AML-193 (cell line): Measurements from ENCODE around the gene STPG3.

ENCODE experiments used
- DNase-seq, 2 experiments: peaks; one replicate each; lab custom pipeline; 2025; lab: John Stamatoyannopoulos, UW

The STPG3 gene

DNA sequence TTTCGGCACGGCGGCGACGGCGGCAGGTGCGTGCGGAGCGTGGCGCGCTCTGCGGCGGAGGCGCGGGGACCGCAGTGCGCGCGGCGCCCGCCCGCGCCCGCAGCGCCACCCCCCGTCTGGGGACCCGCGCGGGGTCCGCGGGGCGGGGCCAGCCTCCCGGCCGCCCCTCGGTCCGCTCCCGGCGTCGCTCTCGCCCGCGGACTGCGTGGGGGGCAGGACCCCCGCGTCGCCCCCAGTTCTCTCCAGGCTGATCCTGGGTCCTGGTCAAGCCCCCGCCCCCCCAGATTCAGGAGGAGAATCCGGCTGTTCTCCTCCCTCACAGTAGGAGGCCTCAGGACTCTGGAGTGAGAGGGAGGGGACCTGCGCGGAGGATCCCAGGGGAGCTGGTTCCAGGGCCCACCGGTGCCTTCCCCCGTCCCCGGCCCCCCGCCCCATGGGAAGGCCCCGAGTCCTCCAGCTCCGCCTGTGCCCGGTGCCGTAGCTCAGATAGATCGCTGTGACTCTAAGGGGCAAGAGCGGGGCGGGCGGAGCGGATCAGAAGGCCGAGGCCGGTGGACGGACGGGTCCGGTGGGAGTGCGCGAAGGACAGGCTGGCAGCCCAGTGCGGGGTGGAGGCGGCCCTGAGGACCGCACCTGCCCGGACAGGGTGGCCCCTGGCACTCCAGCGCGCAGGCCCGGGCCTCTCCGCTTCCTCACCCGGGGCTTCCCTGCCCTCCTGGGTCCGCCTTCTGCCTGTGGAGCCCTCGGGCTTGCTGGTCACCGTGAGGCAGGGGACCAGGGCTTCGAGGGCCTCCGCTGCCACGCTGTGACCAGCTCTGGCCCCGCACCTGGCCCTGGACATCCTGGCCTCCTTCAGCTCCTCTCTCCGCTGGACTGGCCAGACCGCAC lies 28.7 kb upstream of the STPG3 start, which contains the start of gene RNF208:
TSS of gene RNF208 (minus strand) at position 51 of the 888 bp plus-strand sequence. CDS start 1,028 bp downstream, outside the sequence.
- no peak for DNase-seq

DNA sequence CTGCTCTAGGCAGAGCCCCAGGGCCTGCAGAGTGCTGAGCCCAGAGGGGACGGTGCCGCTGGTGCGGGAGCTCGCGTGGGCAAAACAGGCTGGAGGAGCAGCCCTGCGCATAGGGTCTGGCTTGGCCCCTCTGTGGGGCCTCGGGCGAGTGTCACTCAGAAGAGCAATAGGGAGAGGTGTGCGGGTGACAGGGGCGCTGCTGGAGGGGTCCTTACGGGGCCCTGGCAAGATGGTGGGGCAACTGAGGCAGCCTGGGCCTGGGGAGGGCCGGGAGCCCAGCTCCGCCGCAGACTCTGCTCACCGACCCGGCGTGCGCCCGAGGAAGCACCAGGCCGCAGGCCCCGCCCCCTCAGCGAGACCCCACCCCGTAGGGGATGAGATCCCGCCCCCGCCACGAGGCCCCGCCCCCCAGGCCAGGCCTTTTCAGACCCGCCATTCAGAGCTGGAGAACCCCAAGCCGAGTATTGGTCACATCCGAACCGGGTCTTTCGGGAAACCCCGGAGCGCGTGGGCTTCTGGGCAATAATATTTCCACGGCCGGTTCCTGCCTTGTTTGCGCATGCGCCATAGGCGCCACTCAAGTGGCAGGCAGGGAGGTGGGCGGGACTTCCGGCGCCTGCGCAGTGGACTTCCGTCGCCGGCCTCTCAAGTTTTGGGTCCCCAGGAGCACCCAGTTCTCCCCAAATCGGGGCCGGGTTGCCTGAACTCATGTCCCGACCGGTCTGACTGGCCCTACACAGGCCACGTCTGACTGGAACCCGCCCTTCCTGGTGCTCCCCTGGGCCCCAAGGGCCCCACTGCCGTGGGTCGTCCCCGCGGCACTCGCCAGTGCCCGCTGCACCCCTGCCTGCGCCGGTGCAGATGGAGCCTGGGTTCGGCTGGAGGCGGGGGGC lies 27.8 kb upstream of the STPG3 start:
- peak; percentile 95 to 97 for DNase-seq

DNA sequence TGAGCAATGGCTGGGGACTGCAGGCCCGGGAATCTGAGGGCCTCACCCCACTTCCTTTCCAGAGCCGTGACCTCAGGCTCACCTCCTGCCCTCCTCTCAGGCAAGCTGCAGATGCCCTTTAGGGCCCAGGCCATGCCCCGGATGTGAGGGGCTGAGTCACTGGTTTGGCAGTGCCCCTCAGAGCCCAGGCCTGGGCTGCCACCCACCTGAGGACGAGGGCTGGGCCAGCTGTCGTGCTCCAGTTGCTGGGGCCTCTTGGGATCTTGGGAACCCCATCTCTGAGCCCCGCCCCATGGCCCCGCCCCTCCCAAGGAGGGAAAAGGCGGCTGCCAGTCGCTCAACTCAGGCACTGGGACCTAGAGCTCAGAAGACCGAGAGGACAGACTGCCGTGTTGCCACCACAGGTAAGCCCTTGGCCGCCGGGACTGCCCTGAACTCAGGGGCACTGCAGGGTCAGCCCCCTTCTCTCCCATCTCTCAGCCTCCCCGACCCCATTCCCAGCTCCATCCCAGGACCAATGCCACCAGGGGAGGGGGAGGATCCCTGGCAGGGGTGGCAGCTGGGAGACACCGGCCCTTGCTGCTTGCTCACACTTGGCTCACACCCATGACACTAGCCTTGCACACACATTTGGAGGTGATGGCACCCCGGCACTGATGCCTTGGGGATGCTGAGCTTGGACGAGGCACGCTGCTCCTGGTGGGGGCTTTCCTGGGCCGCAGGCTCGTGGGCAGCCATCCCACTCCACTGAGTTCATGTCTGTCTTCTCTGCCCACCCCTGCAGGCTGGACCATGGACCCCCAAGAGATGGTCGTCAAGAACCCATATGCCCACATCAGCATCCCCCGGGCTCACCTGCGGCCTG lies 26.0 kb upstream of the STPG3 start, which contains the start of gene CYSRT1:
TSS of gene CYSRT1 (plus strand) at position 345 of the 865 bp plus-strand sequence. CDS start at position 793, 448 bp downstream.
- no peak for DNase-seq

DNA sequence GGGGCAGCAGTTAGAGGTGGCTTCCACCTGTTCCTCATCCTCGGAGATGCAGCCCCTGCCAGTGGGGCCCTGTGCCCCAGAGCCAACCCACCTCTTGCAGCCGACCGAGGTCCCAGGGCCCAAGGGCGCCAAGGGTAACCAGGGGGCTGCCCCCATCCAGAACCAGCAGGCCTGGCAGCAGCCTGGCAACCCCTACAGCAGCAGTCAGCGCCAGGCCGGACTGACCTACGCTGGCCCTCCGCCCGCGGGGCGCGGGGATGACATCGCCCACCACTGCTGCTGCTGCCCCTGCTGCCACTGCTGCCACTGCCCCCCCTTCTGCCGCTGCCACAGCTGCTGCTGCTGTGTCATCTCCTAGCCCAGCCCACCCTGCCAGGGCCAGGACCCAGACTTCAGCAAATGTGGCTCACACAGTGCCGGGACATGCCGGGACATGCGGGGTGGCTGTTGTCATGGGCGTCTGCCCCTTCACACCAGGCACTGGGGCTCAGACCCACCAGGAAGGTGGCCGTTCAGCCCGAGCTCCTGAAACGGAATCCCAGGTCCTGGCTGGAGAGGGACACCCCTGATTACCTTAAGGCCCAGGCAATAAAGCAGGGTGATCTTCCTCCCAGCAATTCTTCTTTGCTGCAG lies 25.3 kb upstream of the STPG3 start:
- no peak for DNase-seq

DNA sequence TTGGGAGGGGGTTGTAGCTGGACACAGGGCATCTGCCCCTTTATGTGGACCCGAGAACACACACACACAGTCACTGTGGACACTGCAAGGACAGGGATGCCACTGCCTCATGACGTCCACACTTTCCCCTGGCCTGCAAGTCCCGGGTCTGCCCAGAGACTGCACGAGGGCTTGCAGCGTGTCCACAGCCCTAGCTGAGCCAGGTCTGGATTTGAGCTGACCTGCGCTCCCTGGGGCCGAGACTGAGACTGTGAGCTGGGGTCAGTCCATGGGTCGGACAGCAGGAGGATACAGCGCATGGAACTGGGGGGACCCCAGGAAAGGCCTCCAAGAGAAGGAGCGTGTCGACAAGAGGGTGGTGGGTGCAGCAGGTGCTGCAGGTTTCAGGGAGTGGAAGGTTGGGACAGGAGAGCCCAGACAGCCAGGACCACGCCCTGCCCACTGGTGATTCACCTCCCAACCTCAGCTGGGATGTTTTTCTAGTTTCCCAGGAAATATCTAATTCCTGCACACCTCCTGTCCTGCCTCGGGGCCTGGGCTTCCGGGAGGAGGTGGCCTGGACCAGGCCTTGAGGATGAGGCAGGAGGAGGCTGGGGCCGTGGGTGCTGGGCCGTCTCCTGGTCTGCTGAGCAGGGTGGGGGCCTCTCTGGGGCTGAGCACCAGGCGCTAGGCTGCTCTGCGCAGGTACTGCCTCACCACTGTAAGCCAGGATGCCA lies 24.6 kb upstream of the STPG3 start:
- DNase-seq = no peak

DNA sequence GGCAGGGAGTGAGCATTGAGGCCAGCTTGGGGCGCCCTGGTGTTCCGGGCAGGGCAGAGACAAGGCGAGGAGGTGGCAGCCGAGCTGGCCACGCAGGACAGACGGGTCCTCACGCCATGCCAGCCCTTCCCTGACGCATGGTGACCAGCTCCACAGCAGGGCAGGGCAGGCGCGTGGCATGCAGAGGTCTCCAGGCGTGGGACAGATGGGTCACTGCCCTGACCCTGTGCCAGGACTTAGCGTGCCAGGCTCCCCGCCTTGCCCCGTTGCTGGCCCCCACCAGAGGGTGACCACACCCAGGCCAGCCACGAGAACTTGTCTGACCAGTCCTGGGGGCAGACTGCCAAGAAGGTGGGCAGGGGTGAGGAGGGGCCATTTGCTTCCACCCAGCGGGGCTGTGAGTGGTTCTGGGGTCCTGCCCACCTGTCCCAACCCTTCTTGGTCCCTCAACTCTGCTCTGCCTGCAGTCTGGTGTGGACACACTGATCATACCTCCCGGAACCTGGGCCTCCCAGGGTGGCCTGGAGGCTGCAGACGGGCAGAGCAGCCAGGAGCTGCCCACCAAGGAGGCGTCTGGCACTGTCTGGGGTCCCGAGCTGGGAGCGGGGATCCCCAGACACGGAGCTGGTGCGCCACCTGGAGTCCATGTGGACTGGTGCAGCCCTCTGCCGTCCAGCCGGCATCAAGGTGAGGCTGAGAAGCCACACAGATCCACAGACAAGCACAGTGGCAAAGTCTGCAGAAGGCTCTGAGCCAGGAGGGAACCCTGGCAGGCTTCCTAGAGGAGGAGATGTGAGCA lies 23.8 kb upstream of the STPG3 start, which contains the start of gene RNF224:
TSS of gene RNF224 (plus strand) at position 449 of the 799 bp plus-strand sequence. CDS start 834 bp downstream, outside the sequence.
- peak; percentile 59 to 62 for DNase-seq

DNA sequence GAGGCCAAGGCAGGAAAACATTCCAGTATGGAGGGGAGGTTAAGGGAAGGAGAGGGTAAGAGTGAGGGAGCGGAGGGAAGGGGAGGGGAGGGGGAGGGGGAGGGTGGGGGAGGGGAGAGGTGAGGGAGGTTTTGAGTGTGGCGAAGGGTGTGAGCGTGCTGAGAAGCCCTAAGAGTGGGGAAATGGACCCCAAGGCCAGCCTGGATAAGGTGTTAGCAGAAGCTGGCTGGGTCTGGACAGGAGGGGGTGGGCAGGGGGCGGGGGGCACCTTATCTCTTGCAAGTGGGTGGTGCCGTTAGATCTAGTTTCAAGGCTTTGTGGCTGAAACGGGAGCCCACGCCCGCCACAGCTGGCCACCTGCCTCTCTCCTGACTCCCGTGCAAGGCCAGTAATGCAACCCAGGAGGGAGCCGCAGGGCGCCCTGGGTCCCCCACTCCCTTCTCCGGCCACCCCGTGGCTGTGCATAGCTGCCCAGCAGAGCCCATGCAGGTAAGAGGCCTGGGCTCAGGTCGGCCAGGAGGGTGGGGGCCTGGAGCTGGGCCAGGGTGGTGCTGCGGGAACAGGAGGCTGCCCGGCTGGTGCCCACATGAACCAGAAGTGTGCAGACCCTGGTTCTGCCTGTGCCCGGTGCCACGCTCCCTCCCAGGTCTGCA lies 23.1 kb upstream of the STPG3 start:
- DNase-seq = no peak

DNA sequence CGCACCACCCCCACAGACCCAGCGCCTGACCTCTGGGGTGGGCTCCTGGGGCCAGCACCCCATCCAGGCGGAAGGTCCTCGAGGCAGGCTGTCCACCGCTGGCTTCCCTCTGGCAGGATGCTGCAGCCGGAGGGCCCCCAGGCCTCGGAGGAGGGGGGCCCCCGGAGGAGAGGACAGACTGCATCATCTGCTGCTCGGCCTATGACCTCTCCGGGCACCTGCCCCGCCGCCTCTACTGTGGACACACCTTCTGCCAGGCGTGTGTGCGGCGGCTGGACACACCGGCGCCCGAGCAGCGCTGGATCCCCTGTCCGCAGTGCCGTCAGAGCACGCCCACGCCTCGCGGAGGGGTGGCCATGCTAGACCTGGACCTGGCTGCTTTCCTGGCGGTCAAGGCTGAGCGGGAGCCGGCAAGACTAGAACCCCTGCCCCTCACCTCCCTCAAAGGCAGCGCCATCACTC lies 22.5 kb upstream of the STPG3 start:
- no peak for DNase-seq

DNA sequence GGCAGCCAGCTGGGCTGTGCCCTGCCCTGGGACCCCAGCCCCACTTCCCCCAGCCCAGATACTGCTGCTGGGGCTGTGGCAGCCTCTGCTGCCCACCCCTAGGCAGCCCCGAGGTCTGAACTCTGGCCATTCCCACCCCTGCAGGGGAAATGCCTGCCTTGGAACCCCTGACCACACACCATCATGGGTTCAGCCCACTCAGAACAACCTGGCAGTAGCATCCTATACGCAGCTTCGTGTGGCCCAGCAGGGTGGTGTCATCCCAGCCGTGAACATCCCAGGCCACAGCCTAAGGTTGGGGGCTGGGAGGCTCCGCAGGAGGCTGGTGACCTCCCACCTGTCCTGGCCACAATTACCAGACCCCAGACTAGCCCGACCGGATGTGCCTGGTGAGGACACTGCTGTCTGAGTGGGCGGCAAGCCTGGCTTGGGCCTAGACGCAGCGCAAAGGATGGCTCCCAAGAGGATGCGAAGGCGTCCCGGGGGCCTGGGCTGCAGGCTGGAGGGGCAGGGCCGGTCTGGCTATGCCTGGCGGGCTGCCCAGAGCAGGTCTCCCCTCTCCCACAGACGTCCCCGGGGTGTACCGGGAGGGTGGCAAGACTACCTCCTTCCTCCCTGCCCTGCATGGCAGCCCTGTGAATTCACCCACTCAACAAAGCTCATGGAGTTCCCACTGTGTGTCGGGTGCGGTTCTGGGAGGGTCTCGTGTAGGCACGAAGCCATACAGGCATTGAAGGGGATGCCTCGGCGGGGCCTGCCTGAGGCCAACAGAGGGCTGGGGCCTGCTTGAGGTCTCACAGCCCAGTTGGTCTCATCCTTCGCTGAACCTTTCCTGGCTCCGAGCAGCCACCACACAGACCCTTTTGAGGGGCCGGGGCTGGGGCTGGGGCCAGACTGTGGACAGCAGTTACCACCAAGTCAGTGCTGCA lies 21.9 kb upstream of the STPG3 start:
- no peak for DNase-seq

DNA sequence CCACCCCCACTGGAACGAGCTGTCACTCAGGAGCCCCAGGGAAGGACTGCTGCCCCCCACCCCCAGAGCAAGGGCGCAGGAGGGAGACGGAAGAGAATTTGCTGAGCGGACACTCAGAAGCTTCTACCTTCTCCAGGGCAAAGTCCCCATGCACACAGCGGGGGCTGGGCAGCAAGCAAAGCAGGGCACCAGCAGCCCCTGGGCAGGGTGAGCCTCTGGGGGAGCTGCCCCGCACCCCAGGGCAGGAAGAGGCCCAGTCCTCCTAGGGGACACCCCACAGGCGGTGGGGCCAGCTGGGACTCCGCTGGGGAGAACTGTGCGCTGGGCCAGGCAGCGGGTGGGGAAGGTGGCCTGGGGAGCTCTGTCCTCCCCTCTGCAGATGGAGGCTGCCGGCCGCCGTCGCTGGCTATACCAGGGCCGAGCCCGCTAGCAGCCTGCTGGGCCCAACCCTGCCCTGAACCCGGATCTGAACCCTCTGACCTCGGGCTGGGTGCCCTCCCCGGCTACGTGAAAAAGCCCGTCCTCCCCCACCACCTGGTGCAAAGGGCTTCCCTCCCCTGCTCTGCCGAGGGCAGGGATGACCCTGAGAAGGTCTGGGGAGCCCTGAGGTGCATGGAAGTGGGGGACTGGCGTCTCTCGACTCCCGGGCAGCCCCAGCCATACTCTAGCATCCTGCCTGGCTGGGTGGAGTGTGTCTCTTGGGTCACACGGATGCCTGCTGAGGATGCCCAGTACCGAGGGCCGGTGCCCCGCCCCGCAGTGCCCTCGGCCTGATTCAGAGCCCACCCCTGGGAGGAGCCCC lies 21.0 kb upstream of the STPG3 start:
- DNase-seq = no peak

DNA sequence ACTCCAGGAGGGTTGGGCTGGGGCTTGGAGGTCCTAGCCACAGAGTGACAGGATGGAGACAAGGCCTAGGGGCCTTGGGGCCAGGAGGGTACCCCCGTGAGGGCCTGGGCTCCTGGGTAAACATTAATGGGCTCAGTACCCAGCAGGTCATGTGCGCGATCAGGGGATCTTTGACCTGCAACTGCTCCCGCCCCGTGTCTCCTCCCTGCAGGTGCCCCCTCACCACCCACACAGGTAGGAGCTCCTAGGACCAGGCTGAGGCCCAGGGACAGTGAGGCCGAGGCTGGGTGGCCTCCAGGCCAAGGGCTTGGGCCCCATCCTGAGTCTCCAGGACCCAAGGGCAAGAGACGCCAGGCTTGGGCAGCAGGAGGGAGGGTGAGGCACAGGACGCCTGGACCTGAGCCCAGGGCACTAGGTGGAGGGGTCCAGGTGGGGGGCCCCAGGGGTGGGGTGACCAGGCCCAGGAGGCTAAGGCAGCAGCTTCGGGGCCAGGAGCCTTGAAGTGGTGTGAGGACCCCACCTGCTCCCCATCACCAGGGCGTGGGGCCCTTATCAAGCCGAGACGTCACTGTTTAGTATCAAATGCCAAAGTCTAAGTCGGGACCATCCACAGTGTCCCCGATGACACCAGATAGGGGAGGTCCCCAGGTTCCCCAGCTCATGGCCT lies 20.2 kb upstream of the STPG3 start, which contains the start of gene SLC34A3:
TSS of gene SLC34A3 (plus strand) at position 197 of the 667 bp plus-strand sequence. CDS start 802 bp downstream, outside the sequence.
- DNase-seq = no peak

DNA sequence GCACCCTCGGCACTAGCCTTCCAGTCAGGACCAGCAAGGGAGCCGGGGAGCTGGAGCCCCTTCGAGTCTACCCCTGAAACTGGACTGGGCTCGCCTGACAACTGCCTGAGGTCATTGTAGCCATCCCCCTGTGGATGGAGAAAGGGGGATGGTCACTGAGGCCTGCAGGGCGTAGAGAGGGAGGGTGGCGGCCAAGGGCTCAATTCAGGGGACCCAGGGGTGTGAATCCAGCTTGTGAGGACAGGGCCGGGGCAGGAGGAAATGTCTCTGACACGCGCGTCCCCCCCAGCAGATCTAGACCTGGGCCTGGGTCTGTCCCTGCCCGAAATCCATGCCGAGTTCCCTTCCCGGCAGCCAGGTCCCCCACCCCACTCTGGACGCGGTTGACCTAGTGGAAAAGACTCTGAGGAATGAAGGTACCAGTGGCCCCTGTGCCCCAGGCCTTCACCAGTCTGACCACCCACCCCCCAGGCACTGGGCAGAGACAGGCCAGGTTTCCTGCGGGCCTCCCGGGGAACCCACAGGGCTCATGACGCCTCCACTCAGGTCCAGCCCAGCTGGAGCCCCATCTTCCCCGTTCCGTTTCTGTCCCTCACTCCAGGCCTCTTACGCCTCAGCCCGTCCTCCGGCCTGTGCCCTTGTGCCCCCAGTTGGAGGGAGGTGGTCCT lies 19.6 kb upstream of the STPG3 start:
- no peak for DNase-seq

DNA sequence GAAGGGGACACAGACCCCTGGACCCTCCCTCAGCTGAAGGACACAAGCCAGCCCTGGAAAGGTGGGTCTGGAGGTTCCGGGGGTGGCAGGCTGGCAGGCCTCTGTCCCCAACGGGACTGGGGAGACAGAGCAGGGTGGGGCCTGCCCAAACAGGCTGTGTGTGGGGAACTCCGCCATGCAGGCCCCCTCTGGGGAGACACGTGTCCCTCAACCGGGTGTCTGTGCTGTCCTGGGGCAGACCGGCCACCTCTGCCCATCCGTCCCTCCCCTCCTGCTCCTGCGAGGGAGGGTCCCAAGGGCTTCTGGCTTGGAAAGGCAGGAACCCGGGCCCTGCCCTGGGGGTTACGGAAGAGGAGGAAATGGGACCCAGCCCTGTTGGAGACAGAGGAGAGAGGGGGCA lies 19.0 kb upstream of the STPG3 start:
- DNase-seq = no peak

DNA sequence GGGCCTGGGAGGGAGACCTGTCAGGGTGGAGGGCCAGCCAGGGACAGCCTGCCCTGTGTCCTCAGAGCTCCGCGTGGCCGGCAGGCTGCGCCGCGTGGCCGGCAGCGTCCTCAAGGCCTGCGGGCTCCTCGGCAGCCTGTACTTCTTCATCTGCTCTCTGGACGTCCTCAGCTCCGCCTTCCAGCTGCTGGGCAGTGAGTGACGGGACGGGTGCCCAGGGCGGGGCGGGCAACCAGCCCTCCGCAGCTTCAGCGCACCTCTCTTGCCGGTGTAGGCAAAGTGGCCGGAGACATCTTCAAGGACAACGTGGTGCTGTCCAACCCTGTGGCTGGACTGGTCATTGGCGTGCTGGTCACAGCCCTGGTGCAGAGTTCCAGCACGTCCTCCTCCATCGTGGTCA lies 18.6 kb upstream of the STPG3 start:
- no peak for DNase-seq

DNA sequence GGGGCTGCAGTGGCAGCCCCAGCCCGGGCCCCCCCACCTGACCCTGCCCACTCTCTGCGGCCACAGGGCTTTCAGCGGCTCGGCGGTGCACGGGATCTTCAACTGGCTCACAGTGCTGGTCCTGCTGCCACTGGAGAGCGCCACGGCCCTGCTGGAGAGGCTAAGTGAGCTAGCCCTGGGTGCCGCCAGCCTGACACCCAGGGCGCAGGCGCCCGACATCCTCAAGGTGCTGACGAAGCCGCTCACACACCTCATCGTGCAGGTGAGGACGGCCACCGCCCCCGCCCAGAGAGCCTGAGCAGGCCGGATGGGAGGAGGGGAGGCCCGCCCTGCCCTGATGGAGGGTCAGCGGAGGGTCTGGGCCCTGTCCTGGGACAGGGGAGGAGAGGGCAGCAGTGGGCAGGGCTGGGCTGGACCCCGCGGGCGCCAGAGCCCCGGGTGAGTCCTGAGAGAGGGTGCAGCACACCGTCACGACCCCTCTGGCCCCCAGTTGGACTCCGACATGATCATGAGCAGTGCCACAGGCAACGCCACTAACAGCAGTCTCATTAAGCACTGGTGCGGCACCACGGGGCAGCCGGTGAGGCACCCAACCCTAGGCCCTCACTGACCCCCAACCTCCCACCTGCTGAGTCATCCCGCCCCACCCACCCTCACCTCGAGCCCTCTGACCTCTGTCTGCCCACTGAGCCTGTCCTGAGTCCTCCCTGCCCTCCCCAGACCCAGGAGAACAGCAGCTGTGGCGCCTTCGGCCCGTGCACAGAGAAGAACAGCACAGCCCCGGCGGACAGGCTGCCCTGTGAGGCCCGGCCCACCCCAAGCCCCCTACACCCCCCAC lies 17.7 kb upstream of the STPG3 start:
- no peak for DNase-seq
